ENCODE results near the gene GPR101.

Gene GPR101

DNA sequence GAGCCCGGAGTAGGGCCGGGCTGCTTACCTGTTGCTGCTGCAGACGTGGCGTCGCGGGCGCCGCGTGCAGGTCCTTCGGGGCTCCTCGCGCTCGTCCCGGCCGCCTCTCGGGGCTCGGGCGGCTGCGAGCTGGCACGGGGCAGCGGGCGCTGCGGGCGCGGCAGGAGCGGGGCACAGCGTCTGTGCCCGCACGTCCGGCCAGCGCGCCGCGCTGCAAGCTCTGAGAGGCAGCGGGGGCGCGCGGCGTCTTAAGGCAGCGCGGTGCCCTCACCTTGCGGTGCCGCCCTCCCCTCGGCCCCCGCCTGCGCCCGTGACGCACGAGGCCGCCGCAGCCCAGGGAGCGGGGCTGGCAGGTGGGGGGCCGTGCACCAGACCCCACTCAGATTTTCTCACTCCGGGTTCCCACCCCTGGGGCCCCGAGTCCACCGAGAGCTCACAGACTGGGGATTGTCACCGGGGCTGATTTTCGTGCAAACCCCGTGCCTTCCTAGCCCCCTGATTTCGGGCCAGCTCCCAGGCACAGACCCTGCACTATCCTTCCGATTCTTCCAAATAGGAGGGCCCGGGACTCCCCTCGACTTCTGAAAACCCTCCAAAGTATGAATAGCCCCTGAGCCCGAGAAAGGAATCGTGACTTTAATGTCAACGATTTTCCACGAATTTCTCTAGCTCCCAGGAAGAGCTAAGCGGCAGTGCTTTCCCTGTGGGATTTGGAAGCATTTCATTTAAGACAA, at the start of gene GPR101:
TSS of gene GPR101 (minus strand) at position 222 of the 734 bp plus-strand sequence. CDS start 2,321 bp downstream, outside the sequence.
- no peak for DNase-seq (ENCODE audit: low spot score in 2 of 2)
- Mint-ChIP-seq H3K4me3 (peak within 1 kb of the TSS; percentile 51), H3K27me3 (peaks cover 28% of the 10 kb centered on the region)

DNA sequence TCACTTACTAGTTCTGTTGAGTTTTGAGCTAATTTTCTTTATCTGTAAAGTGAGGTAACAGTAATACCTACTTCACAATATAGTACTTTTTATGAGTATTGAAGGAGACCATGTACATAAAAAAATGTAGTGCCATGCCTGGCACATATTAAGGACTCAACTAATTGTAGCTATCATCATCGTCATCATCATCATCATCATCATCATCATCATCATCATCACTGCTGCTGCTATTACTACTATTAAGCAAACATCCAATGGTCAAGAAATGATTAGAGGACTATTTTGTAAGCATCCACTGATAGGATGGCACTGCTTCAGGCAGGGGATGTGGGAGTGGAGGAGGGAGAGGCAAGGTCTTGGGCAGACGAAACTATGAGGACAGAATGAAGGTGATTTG, 47.4 kb upstream of the GPR101 start:
- no peaks in the 10 kb centered on the region for H3K4me1 Mint-ChIP-seq
- peaks cover 41% of the 10 kb centered on the region for H3K27me3 Mint-ChIP-seq
- H3K27ac Mint-ChIP-seq (ENCODE audit: low read depth) = no peak overlapping the region

More for the DNA sequence above, at the start of gene GPR101:
- no peaks in the 10 kb centered on the region for H3K9me3 Mint-ChIP-seq
- no peaks in the 10 kb centered on the region for H3K36me3 Mint-ChIP-seq (ENCODE audit: insufficient read depth)
- H3K27ac Mint-ChIP-seq (ENCODE audit: low read depth) = no peak within 1 kb of the TSS
- H3K4me1 Mint-ChIP-seq = peaks cover 7% of the 10 kb centered on the region
- no peak for ATAC-seq (replicated peaks; ENCODE audit: extremely low read depth, poor library complexity, severe bottlenecking)

DNA sequence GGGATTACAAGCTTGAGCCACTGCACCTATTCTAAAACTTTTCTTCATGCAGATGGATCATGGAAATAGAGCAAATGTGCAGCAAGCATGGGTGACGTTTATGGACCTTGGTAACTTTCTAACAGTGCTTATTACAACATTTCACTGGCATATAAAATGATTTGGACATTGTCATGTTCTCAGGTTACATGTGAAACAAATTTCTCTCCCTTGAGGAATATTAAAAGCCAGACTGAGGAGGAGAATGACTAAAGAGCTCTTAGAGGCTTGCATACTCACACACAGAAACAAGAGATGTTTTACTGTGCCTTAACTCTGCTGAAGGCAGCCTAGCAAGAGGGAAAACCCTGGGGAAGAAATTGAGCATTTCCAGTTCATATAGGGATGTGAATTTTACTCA, 38.6 kb upstream of the GPR101 start:
- DNase-seq (ENCODE audit: low spot score in 2 of 2) (no peak), ATAC-seq (replicated peaks; ENCODE audit: extremely low read depth, poor library complexity, severe bottlenecking) (no peak)
- peaks cover 8% of the 10 kb centered on the region for H3K27me3 Mint-ChIP-seq
- no peaks in the 10 kb centered on the region for H3K9me3 Mint-ChIP-seq
- H3K4me3 Mint-ChIP-seq = no peak overlapping the region
- H3K36me3 Mint-ChIP-seq (ENCODE audit: insufficient read depth) = no peaks in the 10 kb centered on the region
- H3K27ac Mint-ChIP-seq (ENCODE audit: low read depth) = no peak overlapping the region
- H3K4me1 Mint-ChIP-seq = no peaks in the 10 kb centered on the region

More for the DNA sequence above, 47.4 kb upstream of the GPR101 start:
- Mint-ChIP-seq H3K4me3 (no peak overlapping the region), H3K36me3 (ENCODE audit: insufficient read depth) (no peaks in the 10 kb centered on the region), H3K9me3 (no peaks in the 10 kb centered on the region)
- DNase-seq (ENCODE audit: low spot score in 2 of 2) (no peak), ATAC-seq (replicated peaks; ENCODE audit: extremely low read depth, poor library complexity, severe bottlenecking) (no peak)

DNA sequence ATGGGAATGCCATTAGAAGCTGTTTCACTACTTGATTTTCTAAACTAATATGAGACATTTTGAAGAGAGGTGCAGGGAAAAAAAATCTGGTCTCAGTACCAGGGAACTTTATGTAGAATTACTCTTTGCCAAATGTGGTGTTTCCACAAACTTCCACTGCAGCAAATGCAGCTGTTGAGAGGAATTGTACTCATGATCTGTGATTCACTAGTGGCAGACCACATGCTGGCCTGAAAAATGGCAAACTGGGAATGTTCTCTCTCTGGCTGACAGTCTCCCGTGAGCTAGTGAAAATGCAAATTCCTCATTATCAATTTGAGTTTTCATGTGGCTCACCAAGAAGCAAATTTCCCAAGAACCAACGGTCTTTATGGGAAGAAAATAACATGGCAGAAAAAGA, 37.8 kb upstream of the GPR101 start:
- no peak overlapping the region for H3K4me3 Mint-ChIP-seq
- DNase-seq (ENCODE audit: low spot score in 2 of 2) = no peak
- no peak overlapping the region for H3K27ac Mint-ChIP-seq (ENCODE audit: low read depth)
- H3K9me3 Mint-ChIP-seq = no peaks in the 10 kb centered on the region
- no peak for ATAC-seq (replicated peaks; ENCODE audit: extremely low read depth, poor library complexity, severe bottlenecking)
- no peaks in the 10 kb centered on the region for H3K36me3 Mint-ChIP-seq (ENCODE audit: insufficient read depth)
- H3K27me3 Mint-ChIP-seq = peaks cover 8% of the 10 kb centered on the region
- H3K4me1 Mint-ChIP-seq = no peaks in the 10 kb centered on the region

DNA sequence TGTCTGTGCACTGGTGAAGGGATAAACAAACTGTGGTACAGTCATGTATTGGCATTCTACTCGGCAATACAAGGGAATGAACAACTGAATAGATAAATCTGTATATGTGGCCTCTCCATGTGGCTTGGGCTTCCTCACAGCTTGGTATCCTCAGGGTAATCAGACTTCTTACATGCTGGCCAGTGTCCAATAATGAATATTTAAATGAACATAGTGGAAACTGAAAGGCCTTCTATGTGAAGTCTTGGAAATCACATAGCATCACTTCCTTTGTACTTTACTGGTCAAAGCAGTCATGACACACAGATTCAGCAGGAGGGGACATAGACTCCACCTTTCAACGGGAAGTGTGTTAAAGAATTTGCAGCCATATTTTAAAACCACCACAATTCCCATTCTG, 33.4 kb upstream of the GPR101 start:
- no peaks in the 10 kb centered on the region for H3K27me3 Mint-ChIP-seq
- H3K27ac Mint-ChIP-seq (ENCODE audit: low read depth) = no peak overlapping the region
- no peak overlapping the region for H3K4me3 Mint-ChIP-seq
- no peaks in the 10 kb centered on the region for H3K9me3 Mint-ChIP-seq
- H3K36me3 Mint-ChIP-seq (ENCODE audit: insufficient read depth) = no peaks in the 10 kb centered on the region
- ATAC-seq (replicated peaks; ENCODE audit: extremely low read depth, poor library complexity, severe bottlenecking) = no peak
- no peak for DNase-seq (ENCODE audit: low spot score in 2 of 2)
- no peaks in the 10 kb centered on the region for H3K4me1 Mint-ChIP-seq

- Mint-ChIP-seq H3K4me1 (no peaks in the 10 kb centered on the region), H3K27ac (ENCODE audit: low read depth) (no peak overlapping the region), H3K4me3 (no peak overlapping the region), H3K27me3 (peaks cover 9% of the 10 kb centered on the region), H3K9me3 (no peaks in the 10 kb centered on the region), H3K36me3 (ENCODE audit: insufficient read depth) (peaks cover 2% of the 10 kb centered on the region)
- ATAC-seq (replicated peaks; ENCODE audit: extremely low read depth, poor library complexity, severe bottlenecking) (no peak), DNase-seq (ENCODE audit: low spot score in 2 of 2) (no peak)
These were observed 29.3 kb upstream of the GPR101 start for GRCh38 chrX:137062915-137063617.

GRCh38 chrX:137058339-137059127, 24.7 kb upstream of the GPR101 start:
- peaks cover 24% of the 10 kb centered on the region for H3K27me3 Mint-ChIP-seq
- H3K4me3 Mint-ChIP-seq = no peak overlapping the region
- H3K9me3 Mint-ChIP-seq = no peaks in the 10 kb centered on the region
- no peak for DNase-seq (ENCODE audit: low spot score in 2 of 2)
- no peak for ATAC-seq (replicated peaks; ENCODE audit: extremely low read depth, poor library complexity, severe bottlenecking)
- peaks cover 2% of the 10 kb centered on the region for H3K36me3 Mint-ChIP-seq (ENCODE audit: insufficient read depth)
- H3K27ac Mint-ChIP-seq (ENCODE audit: low read depth) = no peak overlapping the region
- H3K4me1 Mint-ChIP-seq = no peaks in the 10 kb centered on the region

- peak overlapping the region; percentile 80 for H3K4me3 Mint-ChIP-seq
- H3K27me3 Mint-ChIP-seq = peaks cover 15% of the 10 kb centered on the region
- peak overlapping the region; percentile 25 for H3K27ac Mint-ChIP-seq (ENCODE audit: low read depth)
- peaks cover 13% of the 10 kb centered on the region for H3K4me1 Mint-ChIP-seq
- H3K9me3 Mint-ChIP-seq = no peaks in the 10 kb centered on the region
- peak; percentile 24 for ATAC-seq (replicated peaks; ENCODE audit: extremely low read depth, poor library complexity, severe bottlenecking)
- no peak for DNase-seq (ENCODE audit: low spot score in 2 of 2)
- peaks cover 5% of the 10 kb centered on the region for H3K36me3 Mint-ChIP-seq (ENCODE audit: insufficient read depth)
These were observed 18.9 kb upstream of the GPR101 start for GRCh38 chrX:137052643-137053235.

GRCh38 chrX:137051978-137052642, 18.3 kb upstream of the GPR101 start:
- DNase-seq (ENCODE audit: low spot score in 2 of 2) (peak; percentile 67), ATAC-seq (replicated peaks; ENCODE audit: extremely low read depth, poor library complexity, severe bottlenecking) (peak; percentile 88)
- H3K4me1 Mint-ChIP-seq = peaks cover 13% of the 10 kb centered on the region
- H3K9me3 Mint-ChIP-seq = no peaks in the 10 kb centered on the region
- peaks cover 5% of the 10 kb centered on the region for H3K36me3 Mint-ChIP-seq (ENCODE audit: insufficient read depth)
- peak overlapping the region; percentile 25 for H3K27ac Mint-ChIP-seq (ENCODE audit: low read depth)
- peaks cover 15% of the 10 kb centered on the region for H3K27me3 Mint-ChIP-seq
- peak overlapping the region; percentile 80 for H3K4me3 Mint-ChIP-seq

- H3K27me3 Mint-ChIP-seq = no peaks in the 10 kb centered on the region
- H3K27ac Mint-ChIP-seq (ENCODE audit: low read depth) = no peak overlapping the region
- H3K36me3 Mint-ChIP-seq (ENCODE audit: insufficient read depth) = no peaks in the 10 kb centered on the region
- no peak overlapping the region for H3K4me3 Mint-ChIP-seq
- ATAC-seq (replicated peaks; ENCODE audit: extremely low read depth, poor library complexity, severe bottlenecking) = no peak
- no peaks in the 10 kb centered on the region for H3K9me3 Mint-ChIP-seq
- DNase-seq (ENCODE audit: low spot score in 2 of 2) = no peak
- no peaks in the 10 kb centered on the region for H3K4me1 Mint-ChIP-seq
These were observed 11.1 kb upstream of the GPR101 start for GRCh38 chrX:137044893-137045292.

GRCh38 chrX:137043736-137044135, 9.9 kb upstream of the GPR101 start:
- no peak for ATAC-seq (replicated peaks; ENCODE audit: extremely low read depth, poor library complexity, severe bottlenecking)
- peaks cover 1% of the 10 kb centered on the region for H3K36me3 Mint-ChIP-seq (ENCODE audit: insufficient read depth)
- no peak overlapping the region for H3K27ac Mint-ChIP-seq (ENCODE audit: low read depth)

DNA sequence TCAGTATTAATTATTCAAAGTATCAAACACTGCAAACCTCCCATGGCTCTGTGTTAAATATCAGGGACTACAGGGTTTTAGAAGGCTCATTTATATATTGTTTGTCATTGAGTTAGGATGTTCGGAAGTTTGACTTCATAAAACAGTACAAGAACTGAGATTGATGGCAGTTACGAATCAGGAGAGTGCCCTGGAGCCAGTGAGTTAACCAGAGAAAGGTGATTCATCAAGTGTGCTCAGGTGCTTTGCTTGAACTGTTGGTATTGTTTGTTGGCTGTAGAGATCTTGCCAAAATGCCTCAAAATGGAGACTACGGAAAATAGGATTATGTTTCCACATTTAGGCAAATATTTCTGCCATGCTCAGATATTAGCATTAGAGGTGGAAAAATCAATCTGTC, 7.5 kb upstream of the GPR101 start:
- DNase-seq (ENCODE audit: low spot score in 2 of 2) = no peak
- Mint-ChIP-seq H3K36me3 (ENCODE audit: insufficient read depth) (peaks cover 1% of the 10 kb centered on the region), H3K27ac (ENCODE audit: low read depth) (no peak overlapping the region), H3K4me1 (no peaks in the 10 kb centered on the region), H3K9me3 (no peaks in the 10 kb centered on the region), H3K27me3 (peaks cover 8% of the 10 kb centered on the region), H3K4me3 (no peak overlapping the region)
- no peak for ATAC-seq (replicated peaks; ENCODE audit: extremely low read depth, poor library complexity, severe bottlenecking)

More at GRCh38 chrX:137043736-137044135, 9.9 kb upstream of the GPR101 start:
- DNase-seq (ENCODE audit: low spot score in 2 of 2) = no peak
- Mint-ChIP-seq H3K4me3 (no peak overlapping the region), H3K9me3 (no peaks in the 10 kb centered on the region), H3K27me3 (no peaks in the 10 kb centered on the region), H3K4me1 (no peaks in the 10 kb centered on the region)
